ENCODE measurements around the gene SHF. TPM values are rescaled to one million over a fixed set of nuclear protein-coding genes. Genes with fewer than 3 reads are reported as not detected.

Gene SHF
- total RNA-seq, 1 experiment from 2014 or later = 21.7 TPM

- no peaks in the 10 kb centered on the region for H3K79me1 ChIP-seq (ENCODE audit: insufficient read depth, low read depth, low read length, poor library complexity, severe bottlenecking)
- H4K91ac ChIP-seq (ENCODE audit: insufficient read length, low read depth, low read length) = no peak overlapping the region
- H4K8ac ChIP-seq (replicated peaks; ENCODE audit: insufficient read length, low read depth, low read length) = no peak overlapping the region
- no peak overlapping the region for H2BK120ac ChIP-seq (ENCODE audit: low read depth, low read length, poor library complexity, severe bottlenecking)
- Mint-ChIP-seq H3K36me3 (ENCODE audit: insufficient read depth in 1 of 3, low read depth in 3 of 3) (peaks cover 0 to 12% (median 2%) of the 10 kb centered on the region in 3 experiments; a peak in 5 of 7 replicates), H3K4me1 (peaks cover 33 to 40% of the 10 kb centered on the region in 2 experiments), H3K9me3 (no peaks in the 10 kb centered on the region), H3K4me3 (no peak overlapping the region), H3K27ac (no peak overlapping the region), H3K27me3 (ENCODE audit: low read depth) (peaks cover 2% of the 10 kb centered on the region; the same call in 1 of the 2 replicates)
- H3K9ac ChIP-seq (ENCODE audit: extremely low read depth, insufficient read length, low read length) = no peak overlapping the region
- H2BK20ac ChIP-seq (ENCODE audit: low read depth, low read length, poor library complexity, severe bottlenecking) = no peak overlapping the region
- no peak overlapping the region for H2AK5ac ChIP-seq (ENCODE audit: insufficient read length, low read length)
- peaks cover 7% of the 10 kb centered on the region for H3K4me1 ChIP-seq (ENCODE audit: insufficient read depth, low read length)
- H3K14ac ChIP-seq (ENCODE audit: insufficient read depth, low read length) = no peak overlapping the region
- TF ChIP-seq CTCF (conservative IDR thresholded peaks at IDR 0.05) = no peak
- no peak overlapping the region for H3K4me2 ChIP-seq (ENCODE audit: insufficient read depth, insufficient read length, low read length)
- H3K18ac ChIP-seq (ENCODE audit: insufficient read length, low read depth, low read length) = no peak overlapping the region
- H4K20me1 ChIP-seq (ENCODE audit: control insufficient read depth, insufficient read depth, insufficient read length) = no peaks in the 10 kb centered on the region
- no peaks in the 10 kb centered on the region for H3K27me3 ChIP-seq (ENCODE audit: insufficient read depth, low read length)
- H3K79me2 ChIP-seq (ENCODE audit: insufficient read depth, low read length) = no peaks in the 10 kb centered on the region
- H3T11ph ChIP-seq (ENCODE audit: low read length) = no peak overlapping the region
- H2BK5ac ChIP-seq (ENCODE audit: insufficient read length, low read length) = no peak overlapping the region
- H3K23me2 ChIP-seq (ENCODE audit: insufficient read length, low read depth, low read length, poor library complexity, severe bottlenecking) = no peaks in the 10 kb centered on the region
- no peak overlapping the region for H4K5ac ChIP-seq (ENCODE audit: insufficient read length, low read depth, low read length)
- DNase-seq = no peak
- no peak overlapping the region for H2BK15ac ChIP-seq (ENCODE audit: low read depth, low read length)
- H3K4ac ChIP-seq (ENCODE audit: low read depth, low read length) = no peak overlapping the region
- no peak overlapping the region for H3K27ac ChIP-seq (ENCODE audit: insufficient read length, low read depth, low read length)
- no peak overlapping the region for H2AFZ ChIP-seq (ENCODE audit: low read length)
- no peaks in the 10 kb centered on the region for H3K9me3 ChIP-seq (ENCODE audit: control insufficient read depth, low read depth, low read length)
- H2BK12ac ChIP-seq (ENCODE audit: insufficient read length, low read depth, low read length) = no peak overlapping the region
- H3K23ac ChIP-seq (ENCODE audit: insufficient read length, low read depth, low read length) = no peak overlapping the region
- WGBS (ENCODE audit: extremely low coverage, insufficient read length, low lambda C conversion rate) = no CpG with 5 or more reads among the region's 4 CpGs
- H3K56ac ChIP-seq (ENCODE audit: insufficient read length, low read depth, low read length) = no peak overlapping the region
These were observed 19.5 kb downstream of the SHF start for GRCh38 chr15:45168286-45168685.
